Stimulated activated CD8-positive, alpha-beta memory T cell treated with anti-CD3 and anti-CD28 coated beads, Interleukin-15, amount 100 ng/mL, for 48 hours (primary cell): ENCODE data around the gene GPR63.

Experiments used
- DNase-seq, 2 donors: peaks; one replicate each; pipeline ENCODE4 v3.0.0-alpha.2; 2020; ENCODE audit warnings: low read depth in 2 of 2

Gene GPR63

DNA sequence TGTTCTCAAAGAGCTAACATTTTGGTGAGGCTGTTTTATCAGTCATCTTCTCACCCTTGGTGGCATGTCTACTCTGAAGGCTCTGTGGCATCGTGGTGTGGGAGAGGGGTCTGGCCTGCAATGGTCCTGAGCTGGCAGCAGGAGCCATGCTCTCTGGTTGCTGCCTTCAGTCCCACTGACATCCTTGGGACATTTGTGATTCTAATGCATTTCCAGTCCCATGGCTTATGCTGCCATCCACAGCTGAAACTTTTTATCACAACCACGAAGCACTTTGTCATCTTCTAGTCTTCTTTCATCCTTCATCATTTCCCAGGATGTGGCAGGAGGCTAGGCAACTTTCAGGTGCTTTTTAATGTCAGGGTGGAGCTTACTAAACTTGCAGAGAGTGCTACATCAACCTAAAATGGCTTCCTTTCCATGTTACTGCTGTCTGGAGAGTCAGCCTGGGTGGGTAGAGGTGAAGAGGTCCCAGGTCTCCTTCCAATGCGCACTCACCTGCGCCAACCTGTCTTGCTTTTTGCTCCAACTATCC, 77.1 kb downstream of the GPR63 start:
- no peak for DNase-seq

DNA sequence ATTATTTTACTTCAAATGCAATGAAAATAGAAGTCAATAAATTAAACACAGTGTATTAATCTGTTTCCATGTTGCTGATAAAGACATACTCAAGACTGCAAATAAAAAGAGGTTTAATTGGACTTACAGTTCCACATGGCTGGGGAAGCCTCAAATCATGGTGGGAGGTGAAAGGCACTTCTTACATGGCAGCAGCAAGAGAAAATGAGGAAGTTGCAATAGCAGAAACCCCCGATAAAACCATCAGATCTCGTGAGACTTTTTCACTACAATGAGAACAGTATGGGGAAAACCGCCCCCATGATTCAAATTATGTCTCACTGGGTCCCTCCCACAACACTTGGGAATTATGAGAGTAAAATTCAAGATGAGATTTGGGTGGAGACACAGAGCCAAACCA, 82.2 kb downstream of the GPR63 start:
- DNase-seq = no peak

DNA sequence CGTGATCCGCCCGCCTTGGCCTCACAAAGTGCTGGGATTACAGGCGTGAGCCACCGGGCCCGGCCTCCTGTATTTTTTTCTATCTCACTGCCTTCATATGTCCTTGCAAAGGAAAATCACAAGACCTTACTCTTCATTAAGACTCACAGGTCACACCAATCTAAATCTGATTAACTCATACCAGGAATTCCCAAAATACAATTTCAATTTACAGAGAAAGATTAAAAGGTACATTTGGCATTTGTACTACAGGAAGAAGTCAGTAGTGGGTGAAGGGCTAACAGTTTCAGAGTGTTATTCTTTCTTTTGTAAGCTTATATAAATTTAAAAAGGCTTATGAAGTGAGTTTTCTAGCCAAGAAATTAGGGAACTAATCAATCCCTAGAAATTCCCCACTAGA, 87.4 kb downstream of the GPR63 start:
- no peak for DNase-seq
